ENCODE measurements around the gene ZNF318. TPM values are rescaled to one million over a fixed set of nuclear protein-coding genes. Genes with fewer than 3 reads are reported as not detected.

ZNF318 gene
- total and polyA plus RNA-seq, 2 donors: 10.1 to 14.6 TPM

DNA sequence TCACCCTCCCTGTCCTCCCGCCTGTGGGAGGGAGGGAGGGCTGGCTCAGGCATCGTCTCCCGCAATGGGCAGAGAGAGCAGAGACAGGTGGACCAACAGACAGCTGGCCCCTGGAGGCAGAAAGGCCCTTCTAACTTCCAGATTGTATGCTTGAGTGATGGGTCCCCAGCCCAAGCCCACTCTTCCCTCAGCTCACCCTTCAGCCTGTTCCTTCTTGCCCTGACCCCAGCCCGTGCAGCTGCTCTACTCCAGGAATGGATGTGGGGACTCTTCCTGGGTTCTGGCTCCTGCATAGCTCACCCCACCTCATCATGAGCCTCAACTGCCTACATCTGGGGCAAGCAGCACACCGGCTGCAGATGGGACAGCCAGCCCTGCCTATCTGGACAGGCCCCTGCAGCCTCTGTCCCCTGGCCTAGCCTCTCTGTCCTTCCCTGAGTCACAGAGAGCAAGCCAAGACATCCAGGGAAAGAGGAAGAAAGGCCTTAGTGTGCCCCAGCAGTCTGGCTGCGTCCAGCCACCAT is 82.9 kb downstream of the ZNF318 start:
- H3K36me3 ChIP-seq (ENCODE audit: insufficient read depth): no peaks in the 10 kb centered on the region
- no peak overlapping the region for H3K27ac ChIP-seq (ENCODE audit: low read depth)
- 91% methylated on average over 6 of the region's 6 CpGs for WGBS
- DNase-seq (ENCODE audit: extremely low spot score): no peak
- no peak overlapping the region for H3K4me3 ChIP-seq (ENCODE audit: low read depth, low read length)
- H3K4me1 ChIP-seq (ENCODE audit: insufficient read depth): no peaks in the 10 kb centered on the region

Small RNA genes within 50 kb of the gene (small RNA-seq; reads per million reads assigned to genes)
- not detected for gene AL590383.1
- gene RPL12P47: not detected

Other genes starting within 250 kb of the ZNF318 start
- 19.2 TPM for gene SRF, start 198.4 kb downstream of the ZNF318 start, total RNA-seq
- 116 TPM for gene SRF, start 198.4 kb downstream of the ZNF318 start, polyA plus RNA-seq
- 20.6 TPM for gene CUL9, start 187.5 kb downstream of the ZNF318 start, total RNA-seq
- 23.5 TPM for gene CUL9, start 187.5 kb downstream of the ZNF318 start, polyA plus RNA-seq
- gene DNPH1, start 140.2 kb downstream of the ZNF318 start, total RNA-seq: 18.2 TPM
- gene DNPH1, start 140.2 kb downstream of the ZNF318 start, polyA plus RNA-seq: 108 TPM
- gene TTBK1, start 126.2 kb downstream of the ZNF318 start, total RNA-seq: 0.32 TPM
- gene TTBK1, start 126.2 kb downstream of the ZNF318 start, polyA plus RNA-seq: 0.20 TPM
- gene SLC22A7, start 71.4 kb downstream of the ZNF318 start, total RNA-seq: not detected
- 0.15 TPM for gene SLC22A7, start 71.4 kb downstream of the ZNF318 start, polyA plus RNA-seq
- 3.9 TPM for gene CRIP3, start 60.8 kb downstream of the ZNF318 start, total RNA-seq
- gene CRIP3, start 60.8 kb downstream of the ZNF318 start, polyA plus RNA-seq: 1.1 TPM
- 15.6 TPM for gene ABCC10, start 57.9 kb upstream of the ZNF318 start, total RNA-seq
- gene ABCC10, start 57.9 kb upstream of the ZNF318 start, polyA plus RNA-seq: 18.5 TPM
- gene DLK2, start 85.9 kb upstream of the ZNF318 start, total RNA-seq: 2.0 TPM
- 0.67 TPM for gene DLK2, start 85.9 kb upstream of the ZNF318 start, polyA plus RNA-seq
- 10.5 TPM for gene TJAP1, start 107.9 kb upstream of the ZNF318 start, total RNA-seq
- 29.7 TPM for gene TJAP1, start 107.9 kb upstream of the ZNF318 start, polyA plus RNA-seq
- not detected for gene LRRC73, start 140.7 kb upstream of the ZNF318 start, total RNA-seq
- 0.24 TPM for gene LRRC73, start 140.7 kb upstream of the ZNF318 start, polyA plus RNA-seq
- gene YIPF3, start 147.3 kb upstream of the ZNF318 start, total RNA-seq: 54.9 TPM
- 118 TPM for gene YIPF3, start 147.3 kb upstream of the ZNF318 start, polyA plus RNA-seq
- gene POLR1C, start 147.4 kb upstream of the ZNF318 start, total RNA-seq: 29.4 TPM
- 36.9 TPM for gene POLR1C, start 147.4 kb upstream of the ZNF318 start, polyA plus RNA-seq
- gene XPO5, start 206.4 kb upstream of the ZNF318 start, total RNA-seq: 23.8 TPM
- 12.6 TPM for gene XPO5, start 206.4 kb upstream of the ZNF318 start, polyA plus RNA-seq
- gene POLH, start 206.5 kb upstream of the ZNF318 start, total RNA-seq: 16.8 TPM
- 5.7 TPM for gene POLH, start 206.5 kb upstream of the ZNF318 start, polyA plus RNA-seq